HTR-8/SVneo (cell line): Measurements from ENCODE around the gene P2RY6.
"Not testable (repeated sequence)": the region's sequence is repeated elsewhere in the genome, so short reads cannot be mapped to it uniquely, and the experiment has no call there.

Experiments used
- DNase-seq: peaks from one replicate; pipeline ENCODE4 v3.0.0; 2011; ENCODE audit warnings: low spot score, mixed read lengths; ENCODE audit not compliant: insufficient read length
- FAIRE-seq: peaks from 2 replicates; lab custom pipeline; 2011; peaks lifted over from hg19 to GRCh38; lab: Jason Lieb, UNC

P2RY6 gene

DNA sequence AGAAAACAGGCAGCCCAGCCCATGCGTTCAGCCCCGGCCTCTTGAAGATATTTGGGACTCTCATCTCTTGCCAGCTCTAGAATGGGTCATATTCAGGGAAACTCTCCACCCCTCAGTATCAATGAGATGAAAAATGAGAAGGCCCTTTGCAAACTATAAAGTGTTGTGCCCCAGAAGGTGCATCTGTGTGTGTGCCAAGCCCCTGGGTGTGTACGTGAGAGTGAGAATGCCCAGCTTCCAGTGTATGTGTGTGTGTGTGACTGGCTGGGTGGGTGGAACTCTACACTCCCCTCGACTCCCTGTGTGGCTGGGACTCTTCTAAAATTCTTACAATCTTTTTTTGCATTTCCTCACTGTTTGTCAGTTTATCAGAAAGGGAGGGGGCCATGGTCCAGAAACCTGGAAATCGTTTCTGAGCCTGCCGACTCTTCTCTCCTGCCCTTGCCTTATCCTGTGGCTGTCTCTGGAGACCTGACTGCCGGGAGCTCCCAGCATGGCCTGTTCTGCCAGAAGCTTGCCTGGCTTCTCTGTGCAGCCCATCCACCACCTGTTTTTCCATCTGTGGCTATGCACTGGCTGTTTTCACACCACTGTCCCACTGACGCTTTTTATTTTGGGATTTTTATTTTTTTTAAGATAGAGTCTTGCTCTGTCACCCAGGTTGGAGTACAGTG lies 1.2 kb downstream of the P2RY6 start:
- DNase-seq = no peak

DNA sequence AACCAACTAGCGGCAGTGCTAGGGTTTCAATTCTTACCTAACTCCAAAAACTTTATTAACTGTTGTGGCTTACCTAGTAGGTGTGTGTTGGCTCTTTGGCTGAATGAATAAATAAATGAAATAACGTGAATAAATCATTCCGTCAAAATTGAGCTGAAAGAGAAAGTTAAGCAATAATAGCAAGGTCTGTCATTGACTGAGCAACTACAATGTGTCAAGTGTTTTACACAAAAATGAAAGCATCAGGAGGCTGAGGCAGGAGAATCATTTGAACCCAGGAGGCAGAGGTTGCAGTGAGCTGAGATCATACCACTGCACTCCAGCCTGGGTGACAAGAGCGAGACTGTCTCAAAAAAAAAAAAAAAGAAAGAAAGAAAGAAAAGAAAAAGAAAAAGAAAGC lies 2.1 kb downstream of the P2RY6 start:
- not testable (repeated sequence) for DNase-seq, FAIRE-seq

More for the DNA sequence above, 1.2 kb downstream of the P2RY6 start:
- FAIRE-seq = no peak

DNA sequence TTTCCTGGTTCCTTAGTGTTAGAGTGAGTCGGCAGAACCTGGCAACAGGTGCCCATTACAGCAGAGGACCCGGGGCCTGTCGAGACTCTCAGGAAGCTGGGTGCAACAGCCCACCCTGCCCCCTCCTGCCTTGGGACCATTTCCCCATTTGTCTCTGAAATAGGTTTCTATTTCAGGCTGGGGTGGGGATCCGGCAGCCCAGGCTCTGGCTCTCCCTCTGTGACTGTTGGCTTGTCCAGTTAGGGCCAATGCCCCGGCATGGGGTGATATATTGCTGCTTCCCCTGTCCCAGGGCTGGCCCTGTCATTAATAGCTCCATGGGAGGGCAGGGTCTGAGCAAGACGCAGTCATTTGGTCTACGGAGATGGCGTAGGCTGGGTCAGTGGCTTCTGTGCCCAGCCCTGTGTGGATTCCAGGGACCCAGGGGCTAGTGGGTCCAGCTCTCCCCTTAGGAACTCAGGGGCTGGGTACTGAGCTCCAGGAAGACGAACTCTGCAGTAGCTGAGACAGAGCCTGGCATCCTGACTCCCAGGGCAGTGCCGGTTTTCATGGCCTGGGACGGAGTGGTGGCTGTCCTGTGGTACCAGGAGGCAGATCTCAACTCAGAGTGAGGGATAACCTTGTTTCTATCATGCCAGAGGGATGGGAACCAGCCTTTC lies 2.7 kb downstream of the P2RY6 start:
- FAIRE-seq = no peak
- no peak for DNase-seq

DNA sequence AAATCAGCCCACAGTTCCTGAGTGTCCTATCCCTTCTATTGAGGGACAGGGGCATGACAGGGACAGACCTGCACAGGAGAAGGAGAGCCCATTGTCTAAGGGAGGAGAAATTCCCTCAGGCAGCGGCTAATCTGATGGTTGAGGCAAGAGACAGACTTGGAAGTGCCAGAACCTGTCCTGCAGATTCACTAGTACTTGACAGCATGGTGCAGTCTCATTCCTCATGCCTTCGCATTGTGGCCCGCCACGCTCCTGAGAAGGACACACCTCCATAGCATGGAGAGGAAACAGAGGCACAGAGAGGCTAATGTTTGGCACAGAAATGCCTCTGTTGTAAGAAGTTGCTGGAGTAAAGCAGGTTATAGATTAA lies 3.2 kb downstream of the P2RY6 start:
- FAIRE-seq (no peak), DNase-seq (no peak)

DNA sequence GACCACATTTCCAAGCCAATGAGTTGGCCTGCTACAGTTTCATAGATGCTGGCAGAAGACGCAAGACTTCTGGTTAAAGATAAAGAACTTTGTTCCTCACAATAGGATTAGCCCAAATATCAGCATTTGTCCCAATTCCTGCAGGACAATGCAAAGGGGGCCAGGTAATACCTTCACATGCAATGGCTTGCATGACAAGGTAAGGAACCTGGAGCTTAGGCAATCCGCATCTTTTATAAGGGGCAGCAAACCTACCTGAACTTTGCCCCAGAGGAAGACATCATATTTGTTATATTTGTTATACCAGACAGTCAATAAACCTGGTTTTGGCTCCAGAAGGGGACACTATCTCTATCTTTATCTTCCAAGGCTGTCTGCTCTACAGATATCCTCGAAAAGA lies 5.3 kb downstream of the P2RY6 start:
- DNase-seq (no peak), FAIRE-seq (no peak)

DNA sequence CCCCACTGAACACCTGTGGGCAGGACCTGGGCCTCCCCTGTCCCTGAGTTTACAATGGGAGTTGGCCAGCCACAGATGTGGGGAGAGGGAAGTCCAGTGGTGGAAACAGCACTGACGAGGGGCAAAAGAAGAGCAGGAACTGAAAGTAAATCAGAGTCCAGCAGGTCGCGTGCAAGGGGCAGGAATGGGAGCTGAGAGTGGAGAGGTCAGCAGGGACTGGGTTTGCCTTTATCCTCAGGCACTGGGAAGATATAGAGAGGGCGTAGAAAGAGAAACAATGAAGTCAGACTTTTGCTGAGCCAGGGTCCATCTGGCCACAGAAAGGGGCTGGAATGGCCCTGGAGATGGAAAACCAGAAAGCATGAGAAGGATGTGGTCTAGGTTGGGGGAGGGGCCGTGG lies 8.5 kb downstream of the P2RY6 start:
- DNase-seq (no peak), FAIRE-seq (no peak)

DNA sequence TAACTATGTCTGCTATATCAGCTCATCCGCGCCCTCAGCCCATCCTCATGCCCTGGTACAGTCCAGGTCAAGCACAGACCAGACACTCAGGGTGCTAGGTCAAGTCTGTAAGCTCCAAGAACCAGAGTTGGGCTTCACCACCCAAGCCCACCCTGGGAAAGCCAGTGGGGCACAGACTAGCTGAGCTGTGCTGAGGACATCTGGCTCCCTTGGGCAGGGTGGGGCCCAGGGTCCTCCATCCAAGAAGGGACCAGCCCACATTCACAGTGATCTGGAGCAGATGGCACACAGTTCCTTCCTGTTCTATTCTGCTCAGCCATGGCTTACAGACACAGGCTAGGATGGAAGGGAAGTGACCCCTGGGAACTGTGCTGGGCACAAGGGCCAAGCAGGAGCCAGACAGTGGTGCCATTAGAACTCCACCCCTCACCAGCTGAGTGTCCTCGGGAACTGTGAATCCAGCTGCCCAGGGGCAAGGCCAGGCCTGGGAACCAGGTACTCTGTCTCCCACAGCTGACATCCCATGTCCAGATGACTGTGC lies 9.1 kb downstream of the P2RY6 start:
- DNase-seq = no peak
- FAIRE-seq = peak; percentile 40

DNA sequence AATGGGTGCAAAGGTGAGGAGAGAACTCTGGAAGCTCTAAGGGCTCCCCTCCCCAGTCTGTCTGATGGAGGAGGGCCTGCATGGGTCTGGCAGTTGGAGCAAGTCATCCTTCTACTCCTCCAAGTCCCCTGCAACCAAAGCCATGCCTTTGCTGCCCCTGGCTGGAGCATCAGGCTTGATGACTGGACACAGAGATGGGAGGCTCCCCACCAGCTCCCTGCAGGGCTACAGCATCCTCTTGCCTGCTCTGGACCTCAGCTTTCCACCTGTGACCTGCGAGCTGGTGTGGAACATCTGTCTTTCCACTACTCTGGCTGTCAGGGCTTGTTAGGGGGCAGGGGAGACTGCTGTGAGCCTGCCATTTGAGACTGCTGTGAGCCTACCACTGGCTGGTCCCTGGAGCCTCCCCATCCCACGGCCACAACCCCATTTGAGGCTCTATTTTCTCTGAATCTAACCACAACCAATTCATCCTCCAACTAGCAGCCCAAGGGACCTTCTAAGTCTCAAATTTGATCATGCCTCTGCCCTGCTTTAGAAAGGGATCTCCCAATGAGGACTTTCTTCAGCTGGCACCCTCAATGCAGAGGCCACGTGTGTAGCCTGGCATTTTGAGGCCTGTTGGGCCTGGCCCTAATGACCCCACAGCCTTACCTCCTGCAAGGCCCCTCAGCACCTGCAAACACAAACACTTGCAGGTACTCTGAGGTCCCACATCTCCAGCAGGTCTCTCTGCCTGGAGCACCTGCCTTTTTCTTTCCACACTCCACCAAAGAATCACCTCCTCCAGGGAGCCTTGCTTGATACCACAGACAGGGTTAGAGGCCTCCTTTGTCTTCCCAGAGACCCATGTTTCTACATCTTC lies 9.9 kb downstream of the P2RY6 start:
- DNase-seq (no peak), FAIRE-seq (no peak)

DNA sequence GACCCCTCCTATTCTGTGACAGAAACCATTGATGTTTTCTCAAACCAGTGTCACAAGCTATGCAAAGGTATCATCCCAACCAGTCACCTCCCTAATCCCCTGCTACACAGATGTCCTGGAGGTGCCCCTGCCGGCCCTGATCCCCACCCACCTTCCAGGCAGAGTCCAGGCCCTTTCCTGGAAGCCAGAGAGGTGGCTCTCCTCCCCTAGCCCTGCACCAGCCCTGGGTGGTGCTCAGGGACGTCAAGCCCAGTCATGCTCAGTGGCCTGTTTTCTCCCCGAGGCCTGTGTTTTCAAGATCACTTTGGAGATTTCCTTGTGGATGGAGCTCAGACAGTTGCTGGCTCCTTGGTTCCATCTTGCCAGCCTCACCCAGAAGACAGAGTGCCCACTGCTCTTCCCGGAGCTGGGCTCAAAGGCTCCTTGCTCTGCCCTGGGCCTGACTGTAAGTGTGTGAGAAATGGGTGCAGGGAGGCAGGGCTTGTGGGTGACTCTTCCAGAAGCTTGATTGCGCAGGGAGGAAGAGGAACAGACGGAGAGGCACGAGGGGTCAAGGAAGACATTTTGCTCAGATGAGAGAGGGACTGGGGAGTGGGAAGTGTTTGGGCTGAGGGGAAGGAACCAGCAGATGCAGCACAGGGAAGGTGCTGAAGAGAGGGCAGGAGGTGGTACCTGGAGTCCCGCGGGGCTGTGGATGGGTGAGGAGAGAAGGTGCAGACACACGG lies 11.3 kb downstream of the P2RY6 start:
- DNase-seq = no peak
- peak; percentile 36 for FAIRE-seq

DNA sequence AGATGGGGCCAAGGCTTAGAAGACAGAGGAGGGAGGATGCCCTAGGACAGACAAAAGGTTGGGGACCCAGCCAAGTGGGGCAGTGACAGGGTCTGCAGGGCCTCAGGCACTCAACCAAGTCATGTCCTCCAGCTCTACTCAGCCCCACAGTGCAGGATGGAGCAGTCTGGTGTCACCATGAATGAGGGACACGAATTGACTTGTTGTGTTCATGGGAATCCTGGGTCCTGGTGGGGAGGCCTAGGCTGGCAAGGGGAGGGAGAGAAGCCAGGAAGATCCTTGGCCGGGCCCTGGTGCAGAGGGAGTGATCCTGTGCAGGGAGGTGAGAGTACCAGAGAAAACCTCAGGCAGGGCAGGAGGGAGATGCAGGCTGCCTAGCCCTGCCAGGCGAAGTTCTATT lies 12.0 kb downstream of the P2RY6 start:
- FAIRE-seq (peak; percentile 51), DNase-seq (no peak)

DNA sequence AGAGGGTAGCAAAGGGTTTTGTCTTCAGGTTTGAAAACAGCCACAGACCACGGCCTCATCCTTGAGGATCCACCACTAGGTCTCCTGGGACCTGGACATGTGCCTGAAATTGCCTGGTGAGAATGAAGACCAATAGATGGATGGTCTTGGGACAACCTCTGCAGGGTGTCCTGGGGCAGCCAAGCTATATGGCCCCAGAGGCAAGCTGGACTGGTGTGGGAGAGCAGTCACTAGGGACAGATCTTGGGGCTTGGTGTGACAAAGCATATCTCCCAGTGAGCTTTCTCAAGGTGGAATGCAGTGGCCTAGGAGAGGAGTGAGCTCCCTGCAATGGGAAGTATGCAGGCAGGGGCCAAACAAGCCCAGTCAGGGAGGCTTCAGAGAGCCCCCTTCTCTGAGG lies 13.6 kb downstream of the P2RY6 start:
- DNase-seq (no peak), FAIRE-seq (no peak)

DNA sequence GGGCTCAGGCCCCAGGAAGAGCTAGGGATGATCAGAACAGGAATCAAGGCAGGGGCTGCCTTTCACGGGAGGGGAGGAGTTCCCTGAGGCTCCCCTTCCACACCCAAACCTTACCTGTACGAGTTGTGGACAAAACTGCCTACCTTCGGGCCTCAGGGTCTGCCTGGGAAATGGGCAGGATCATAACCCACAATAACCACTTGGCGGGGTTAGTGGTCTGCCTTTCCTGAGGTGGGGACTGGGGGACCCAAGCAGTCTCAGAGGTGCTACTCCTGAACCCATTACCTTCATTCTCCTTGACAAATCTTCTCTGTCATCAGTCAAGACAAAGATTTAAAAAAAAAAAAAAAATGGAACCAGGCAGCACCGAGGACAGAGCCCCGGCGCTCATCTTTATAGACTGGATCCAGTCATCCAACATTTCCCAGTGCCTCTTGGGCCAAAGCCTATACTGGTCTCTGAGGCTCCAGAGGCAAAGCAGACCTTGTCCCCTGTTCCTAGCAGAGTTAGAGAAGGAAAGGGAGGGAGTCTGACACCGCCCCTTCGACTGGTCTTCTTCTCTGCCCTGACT lies 14.2 kb downstream of the P2RY6 start:
- FAIRE-seq = no peak
- DNase-seq = no peak

DNA sequence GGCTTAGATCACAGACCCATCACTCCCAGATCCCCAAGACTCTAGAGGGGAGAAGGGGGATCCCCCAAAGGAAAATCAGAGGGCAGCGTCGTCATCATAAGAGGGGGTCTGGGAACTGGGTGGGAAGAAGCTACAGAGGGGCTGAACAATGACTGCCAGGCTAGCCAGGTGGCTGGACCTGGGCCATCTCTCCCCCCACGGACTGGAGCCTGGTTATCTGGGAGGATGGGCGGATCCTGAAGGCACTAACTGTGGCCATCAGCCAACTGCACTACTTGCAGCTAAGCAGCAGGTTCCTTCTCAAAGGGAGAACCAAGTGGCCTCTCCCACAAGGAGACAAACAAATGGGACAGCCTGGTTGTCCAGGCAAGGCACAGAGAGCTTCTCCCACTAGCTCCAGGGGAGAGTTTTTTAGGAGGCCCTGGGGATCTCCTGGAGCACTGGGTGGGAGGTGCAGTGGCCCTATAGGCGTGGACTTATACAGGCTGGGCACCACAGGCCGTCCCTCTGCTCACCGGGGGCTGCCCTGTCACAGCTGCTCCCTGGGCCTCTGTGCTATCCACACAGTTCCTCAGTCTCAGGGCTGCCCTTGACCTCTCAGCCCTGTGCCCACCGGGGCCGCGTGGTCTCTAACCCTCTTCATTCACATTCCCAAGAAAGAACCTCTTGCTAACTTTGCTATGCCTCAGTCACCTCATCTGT lies 15.4 kb downstream of the P2RY6 start:
- DNase-seq = no peak
- FAIRE-seq = no peak

DNA sequence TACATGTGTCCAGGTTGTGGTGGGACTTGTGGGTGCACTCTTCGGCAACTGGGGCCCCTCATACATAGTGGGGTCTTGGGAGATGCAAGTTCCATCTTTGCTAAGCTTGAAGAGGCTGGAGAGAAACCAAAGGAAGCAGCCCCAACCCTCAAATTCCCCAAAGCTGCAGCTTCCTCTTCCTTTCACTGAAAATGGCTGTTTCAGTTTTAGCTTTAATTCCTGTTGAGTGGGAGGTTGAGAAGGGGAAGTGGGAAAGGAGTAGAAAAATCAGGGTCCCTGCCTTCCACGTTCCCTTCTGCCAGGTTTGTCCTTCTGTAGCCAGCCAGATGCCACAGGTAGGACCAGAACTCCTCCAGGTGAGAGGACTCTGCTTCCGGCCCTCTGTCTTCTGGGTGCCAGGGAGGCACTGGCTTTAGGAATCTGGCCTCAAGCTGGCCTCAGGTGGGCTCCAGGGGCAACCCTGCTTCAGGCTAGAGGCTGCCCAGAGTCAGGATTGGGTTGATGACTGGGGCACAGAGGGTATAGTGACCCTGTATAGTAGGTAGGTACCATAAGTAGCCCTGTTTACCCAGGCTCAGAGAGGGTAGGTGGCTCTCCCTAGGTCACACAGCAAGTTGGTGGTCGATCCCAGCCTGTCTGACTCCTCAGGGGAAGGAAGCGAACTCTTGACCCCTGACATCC lies 16.2 kb downstream of the P2RY6 start:
- peak; percentile 33 for FAIRE-seq
- no peak for DNase-seq

DNA sequence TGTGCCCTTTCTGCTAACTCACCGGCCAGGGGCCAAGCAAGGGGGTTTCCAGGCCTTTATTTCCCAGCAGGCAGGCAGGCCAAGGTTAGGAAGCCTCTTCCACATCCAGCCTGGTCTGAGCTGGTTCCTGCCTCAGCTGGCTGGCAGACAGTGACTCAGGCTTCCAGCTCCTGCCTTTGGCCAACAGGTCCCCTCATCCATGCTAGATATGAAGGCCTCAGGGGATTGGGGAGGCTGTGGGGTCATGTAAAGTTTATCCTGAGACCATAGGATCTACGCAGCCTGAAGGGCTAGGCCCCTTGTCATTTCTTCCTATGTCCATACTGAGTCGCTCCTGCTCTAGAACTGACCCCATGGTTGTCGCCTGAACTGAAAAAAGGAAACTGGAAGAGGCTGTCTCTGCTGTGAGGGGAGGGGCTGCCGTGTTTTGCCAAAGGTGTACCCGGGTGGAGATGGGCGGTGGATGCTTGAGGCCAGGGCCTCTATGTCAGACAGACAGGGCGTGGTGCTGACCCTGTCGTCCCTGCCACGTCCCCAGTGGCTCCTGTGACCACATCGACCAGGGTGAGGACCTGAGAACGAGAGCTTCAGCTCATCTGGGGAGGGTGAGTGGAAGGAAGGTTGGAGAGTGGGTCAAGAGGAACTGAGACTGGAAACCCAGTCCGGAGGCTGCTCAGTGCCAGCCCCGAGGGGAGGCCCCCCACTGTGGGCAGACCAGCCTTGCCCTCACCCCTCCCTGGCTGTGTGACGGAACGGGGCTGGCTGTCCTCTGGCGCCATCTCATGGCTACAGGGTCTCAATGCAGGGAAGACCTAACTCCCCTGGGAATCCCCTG lies 17.0 kb downstream of the P2RY6 start:
- FAIRE-seq (peak; percentile 99), DNase-seq (peak; percentile 92)

DNA sequence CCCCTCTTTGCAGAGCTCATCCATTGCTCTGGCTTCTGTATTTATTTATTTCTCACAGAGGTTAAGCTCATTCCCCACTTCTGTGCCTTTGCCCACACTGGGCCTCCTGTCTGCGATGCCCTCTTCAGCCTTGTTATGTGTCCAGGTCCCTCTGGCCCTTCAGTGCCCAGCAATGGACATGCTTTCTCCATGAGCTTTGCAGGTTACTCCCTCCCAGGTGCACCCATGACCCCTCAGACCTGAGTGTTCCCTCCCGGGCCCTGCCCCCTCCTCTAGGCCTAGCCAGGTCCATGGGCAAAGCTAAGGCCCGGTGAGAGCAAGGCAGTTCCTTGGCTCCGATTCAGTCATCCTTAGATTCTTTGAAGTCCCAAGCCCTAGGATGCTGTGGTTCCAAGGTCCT lies 18.4 kb downstream of the P2RY6 start:
- FAIRE-seq = no peak
- no peak for DNase-seq

DNA sequence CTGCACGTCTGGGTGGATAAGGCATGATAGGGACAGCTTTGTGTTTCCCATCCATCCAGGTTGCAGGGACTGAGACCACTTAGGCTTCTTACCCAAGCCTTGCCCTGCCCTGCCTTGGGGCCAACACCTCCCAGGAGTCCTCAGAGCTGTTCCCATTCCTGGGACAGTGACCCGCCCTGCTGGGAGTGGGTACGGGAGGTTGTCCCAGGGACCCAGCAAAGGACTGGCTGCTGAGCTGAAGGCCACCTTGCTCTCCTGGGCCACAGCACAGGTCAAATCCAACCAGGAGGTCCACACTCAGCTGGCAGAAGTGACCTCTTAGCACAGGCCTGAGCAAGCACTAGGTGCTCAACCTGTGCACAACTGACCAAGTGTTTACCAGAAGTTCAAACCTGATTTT lies 19.1 kb downstream of the P2RY6 start:
- no peak for FAIRE-seq
- no peak for DNase-seq
